Activated naive CD4-positive, alpha-beta T cell treated with anti-CD3 and anti-CD28 coated beads, Interleukin-2, amount 50 U/mL, for 24 hours (primary cell): Measurements from ENCODE around the gene ADAM8.
"Not testable (repeated sequence)": the region's sequence is repeated elsewhere in the genome, so short reads cannot be mapped to it uniquely, and the experiment has no call there.

ENCODE experiments used
- H3K27ac Mint-ChIP-seq: one replicate; pipeline ENCODE4 v1.8.0; 2021; ENCODE audit warnings: mild to moderate bottlenecking, mixed read lengths
- H3K27me3 Mint-ChIP-seq: one replicate; pipeline ENCODE4 v1.8.0; 2021; ENCODE audit warnings: mixed read lengths
- H3K36me3 Mint-ChIP-seq: one replicate; pipeline ENCODE4 v1.8.0; 2021; ENCODE audit warnings: mixed read lengths
- H3K4me1 Mint-ChIP-seq: one replicate; pipeline ENCODE4 v1.8.0; 2021; ENCODE audit warnings: mixed read lengths
- H3K4me3 Mint-ChIP-seq: one replicate; pipeline ENCODE4 v1.8.0; 2021; ENCODE audit warnings: mild to moderate bottlenecking, mixed read lengths
- H3K9me3 Mint-ChIP-seq: one replicate; pipeline ENCODE4 v1.8.0; 2021; ENCODE audit warnings: mixed read lengths

ADAM8 gene

DNA sequence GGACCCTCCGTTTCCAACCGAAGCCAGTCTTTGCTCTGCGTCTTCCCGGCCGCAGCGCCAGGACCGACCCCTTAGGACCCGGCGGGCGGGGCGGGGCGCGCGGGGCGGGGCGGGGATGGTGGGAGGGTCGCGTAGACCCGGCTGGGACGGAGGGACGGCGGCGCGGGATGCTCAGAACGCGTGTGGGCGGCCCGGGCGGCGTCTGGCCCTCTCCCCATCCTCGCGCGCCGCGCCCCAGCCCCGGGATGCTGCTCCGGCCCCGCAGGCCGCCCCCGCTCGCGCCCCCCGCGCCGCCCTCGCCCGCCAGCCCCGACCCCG lies 46.7 kb downstream of the ADAM8 start, which contains the start of gene UTF1:
UTF1 (plus strand) TSS at position 174 of the 318 bp plus-strand sequence; CDS start at position 246, 72 bp downstream.
- H3K9me3 Mint-ChIP-seq: no peaks in the 10 kb centered on the region
- no peaks in the 10 kb centered on the region for H3K36me3 Mint-ChIP-seq
- peaks cover 6% of the 10 kb centered on the region for H3K4me1 Mint-ChIP-seq
- no peak within 1 kb of the TSS for H3K27ac Mint-ChIP-seq
- H3K4me3 Mint-ChIP-seq: peak within 1 kb of the TSS; percentile 58
- H3K27me3 Mint-ChIP-seq: peaks cover 34% of the 10 kb centered on the region

DNA sequence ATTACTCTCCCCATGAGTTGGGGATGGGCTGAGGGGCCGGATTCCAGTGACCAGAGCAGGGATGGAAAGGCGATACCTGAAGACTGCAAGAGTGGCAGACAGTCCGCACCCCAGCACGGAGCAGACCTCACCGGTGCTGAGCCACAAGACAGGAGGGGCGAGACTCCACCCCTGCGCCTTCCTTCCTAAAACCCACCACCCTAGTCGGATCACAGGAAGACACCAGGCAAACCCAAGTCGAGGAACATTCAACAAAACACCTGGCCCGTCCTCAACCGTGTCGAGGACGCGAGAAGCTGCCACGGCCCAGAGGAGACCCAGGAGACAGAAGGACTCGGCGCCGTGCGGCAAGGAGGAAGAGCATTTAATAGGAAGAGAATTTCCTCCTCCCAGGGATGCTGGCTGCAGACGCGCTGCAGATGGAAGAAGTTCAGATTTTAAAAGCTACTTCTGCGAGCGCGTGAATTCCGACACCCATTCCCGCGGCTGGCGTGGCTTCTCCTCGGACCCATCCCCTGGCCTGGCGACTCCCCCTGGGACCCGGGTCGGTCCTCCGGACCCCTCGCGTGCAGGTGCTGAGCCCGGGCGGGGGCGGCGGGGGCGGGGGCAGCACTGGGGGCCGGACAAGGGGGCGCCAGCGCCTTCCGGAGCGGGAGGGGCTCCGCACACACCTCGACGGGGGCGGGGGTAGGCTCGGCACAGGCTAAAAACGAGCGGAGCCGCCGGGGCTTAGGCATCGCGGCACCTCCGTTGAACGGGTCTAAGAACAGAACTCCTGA lies 47.2 kb downstream of the ADAM8 start:
- Mint-ChIP-seq H3K27ac (no peak overlapping the region), H3K4me1 (peaks cover 6% of the 10 kb centered on the region), H3K9me3 (no peaks in the 10 kb centered on the region), H3K4me3 (peak overlapping the region; percentile 58), H3K36me3 (no peaks in the 10 kb centered on the region), H3K27me3 (peaks cover 34% of the 10 kb centered on the region)

DNA sequence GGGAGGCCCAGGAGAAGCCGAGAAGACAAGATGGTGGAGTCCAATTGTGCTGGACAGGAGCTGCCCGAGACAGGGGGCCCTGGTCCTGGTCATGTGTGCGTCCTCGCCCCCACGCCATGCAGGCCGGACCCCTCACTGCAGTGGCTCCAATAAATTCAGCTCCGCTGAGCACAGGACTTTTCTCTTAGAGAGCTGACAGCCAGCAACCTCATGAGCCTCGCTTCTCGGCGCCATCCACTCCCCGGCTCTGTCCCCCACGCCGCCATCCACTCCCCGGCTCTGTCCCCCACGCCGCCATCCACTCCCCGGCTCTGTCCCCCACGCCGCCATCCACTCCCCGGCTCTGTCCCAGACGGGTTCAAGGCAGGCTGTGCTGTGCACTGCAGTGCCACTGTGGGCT lies 49.4 kb downstream of the ADAM8 start:
- no peak overlapping the region for H3K4me3 Mint-ChIP-seq
- H3K36me3 Mint-ChIP-seq: no peaks in the 10 kb centered on the region
- H3K27me3 Mint-ChIP-seq: peaks cover 25% of the 10 kb centered on the region

DNA sequence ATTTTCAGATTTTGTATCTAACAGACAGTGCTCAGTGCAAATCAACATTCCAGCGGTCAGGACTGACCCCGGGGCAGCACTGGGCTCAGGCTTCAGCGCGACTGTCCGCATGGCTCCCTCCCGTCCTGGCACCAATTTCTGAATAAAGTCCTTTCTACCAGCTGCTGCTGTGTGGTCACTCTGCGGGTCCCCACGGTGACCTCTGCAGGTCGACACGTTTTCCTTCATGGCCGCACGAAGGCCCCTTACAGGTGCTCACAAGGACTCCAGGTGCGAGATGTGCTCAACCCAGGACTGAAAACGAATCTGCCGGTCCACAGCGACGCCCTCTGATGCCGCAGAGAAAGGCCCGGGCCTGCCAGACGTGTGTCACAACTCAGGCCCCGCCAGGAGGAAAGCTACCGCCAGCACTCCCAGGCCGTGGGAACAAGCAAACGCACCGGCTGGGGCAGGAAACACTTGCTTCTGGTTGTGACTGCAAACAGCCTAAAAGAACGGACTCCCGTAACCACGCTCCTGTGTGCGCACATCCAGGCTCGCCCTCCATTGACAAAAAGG lies 50.3 kb downstream of the ADAM8 start:
- Mint-ChIP-seq H3K27me3 (peaks cover 22% of the 10 kb centered on the region), H3K9me3 (no peaks in the 10 kb centered on the region), H3K36me3 (no peaks in the 10 kb centered on the region), H3K4me3 (no peak overlapping the region), H3K4me1 (peaks cover 6% of the 10 kb centered on the region), H3K27ac (no peak overlapping the region)

More for the DNA sequence above, 49.4 kb downstream of the ADAM8 start:
- Mint-ChIP-seq H3K9me3 (no peaks in the 10 kb centered on the region), H3K27ac (no peak overlapping the region), H3K4me1 (peaks cover 6% of the 10 kb centered on the region)

DNA sequence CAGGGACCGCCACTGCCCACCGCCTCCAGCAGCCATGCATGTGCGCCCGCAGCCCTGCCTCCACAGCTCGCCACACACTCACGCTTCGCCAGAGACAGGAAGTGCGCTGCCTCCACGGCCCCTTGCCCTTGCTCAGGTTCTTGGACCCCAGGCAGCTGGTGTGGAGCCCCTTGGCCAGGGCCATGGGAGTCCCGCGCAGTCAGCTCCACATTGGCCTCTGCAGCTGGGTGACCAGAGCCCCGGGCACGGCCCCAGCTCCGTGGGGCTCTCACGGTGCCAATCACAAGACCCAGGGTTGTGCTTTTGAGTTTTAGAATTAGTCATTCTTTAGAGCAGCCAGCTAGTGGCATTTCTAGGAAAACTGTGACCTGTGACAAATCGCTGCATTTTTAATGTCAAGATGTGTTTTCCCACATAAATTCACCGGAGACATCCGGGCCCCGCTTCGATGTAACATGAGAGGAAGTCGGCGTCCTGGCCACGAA lies 50.9 kb downstream of the ADAM8 start:
- peaks cover 6% of the 10 kb centered on the region for H3K4me1 Mint-ChIP-seq
- H3K27ac Mint-ChIP-seq: no peak overlapping the region
- H3K4me3 Mint-ChIP-seq: no peak overlapping the region
- H3K36me3 Mint-ChIP-seq: no peaks in the 10 kb centered on the region
- H3K27me3 Mint-ChIP-seq: peaks cover 25% of the 10 kb centered on the region
- no peaks in the 10 kb centered on the region for H3K9me3 Mint-ChIP-seq

DNA sequence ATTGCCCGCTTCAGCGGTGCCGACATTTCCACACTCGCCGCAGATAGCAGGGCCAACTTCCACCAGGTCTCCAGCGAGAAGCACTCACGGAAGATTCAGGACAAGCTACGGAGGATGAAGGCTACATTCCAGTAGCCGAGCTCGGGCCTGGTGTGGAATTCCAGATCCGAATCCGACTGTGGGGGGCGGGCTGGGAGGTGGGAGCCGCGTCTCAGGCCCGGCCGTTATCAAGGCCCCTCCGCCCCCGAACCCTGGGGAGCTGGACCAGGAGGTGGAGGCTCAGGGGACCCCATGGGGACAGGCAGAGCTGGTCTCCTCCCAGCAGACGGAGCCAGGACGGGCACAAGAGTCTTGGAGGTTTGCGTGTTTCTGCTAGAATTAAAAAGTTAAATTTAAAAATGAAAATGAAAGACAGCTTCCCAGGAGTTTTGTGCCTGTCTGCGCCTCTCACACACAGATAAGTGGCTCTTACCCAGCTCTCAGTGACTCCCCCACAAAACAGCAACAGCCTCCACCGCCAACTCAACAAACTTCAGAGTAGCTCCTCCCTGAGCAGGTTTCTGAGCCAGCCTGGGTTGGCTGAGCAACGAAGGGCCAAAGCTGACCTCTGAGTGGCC lies 51.8 kb downstream of the ADAM8 start:
- Mint-ChIP-seq H3K4me3 (no peak overlapping the region), H3K36me3 (no peaks in the 10 kb centered on the region), H3K4me1 (peaks cover 6% of the 10 kb centered on the region), H3K27me3 (peaks cover 25% of the 10 kb centered on the region), H3K9me3 (no peaks in the 10 kb centered on the region), H3K27ac (no peak overlapping the region)

DNA sequence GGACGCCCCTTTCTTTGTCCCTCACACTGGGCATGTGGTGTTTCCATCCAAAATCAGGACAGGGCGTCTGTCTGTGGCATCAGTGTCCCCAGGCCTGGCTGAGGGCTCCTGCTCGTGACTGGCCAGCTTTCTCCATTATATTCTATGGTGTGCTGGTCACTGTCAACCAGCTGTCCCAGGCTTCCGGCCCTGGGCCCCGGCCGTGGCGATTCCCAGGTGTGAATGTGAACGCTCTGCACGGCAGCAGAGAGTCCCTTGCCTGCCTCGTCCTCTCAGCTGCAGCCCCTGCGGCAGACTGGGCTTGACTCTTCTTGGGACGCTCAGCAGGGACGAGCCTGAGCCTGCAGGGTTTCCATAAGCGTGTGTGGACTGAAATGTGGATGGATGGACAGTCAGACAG lies 52.6 kb downstream of the ADAM8 start:
- H3K9me3 Mint-ChIP-seq: no peaks in the 10 kb centered on the region
- H3K36me3 Mint-ChIP-seq: no peaks in the 10 kb centered on the region
- no peak overlapping the region for H3K4me3 Mint-ChIP-seq
- peaks cover 21% of the 10 kb centered on the region for H3K27me3 Mint-ChIP-seq
- peaks cover 2% of the 10 kb centered on the region for H3K4me1 Mint-ChIP-seq
- H3K27ac Mint-ChIP-seq: no peak overlapping the region

DNA sequence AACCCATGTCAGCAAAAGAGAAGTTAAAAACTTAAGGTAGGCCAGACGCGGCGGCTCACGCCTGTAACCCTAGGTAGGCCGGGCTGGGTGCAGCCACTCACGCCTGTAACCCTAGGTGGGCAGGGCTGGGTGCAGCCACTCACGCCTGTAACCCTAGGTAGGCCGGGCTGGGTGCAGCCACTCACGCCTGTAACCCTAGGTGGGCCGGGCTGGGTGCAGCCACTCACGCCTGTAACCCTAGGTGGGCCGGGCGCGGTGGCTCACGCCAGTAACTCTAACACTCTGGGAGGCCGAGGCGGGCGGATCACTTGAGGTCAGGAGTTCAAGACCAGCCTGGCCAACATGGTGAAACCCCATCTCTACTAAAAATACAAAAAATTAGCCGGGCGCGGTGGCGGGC lies 54.9 kb downstream of the ADAM8 start:
- not testable (repeated sequence) for H3K4me3 Mint-ChIP-seq, H3K27ac Mint-ChIP-seq, H3K9me3 Mint-ChIP-seq, H3K4me1 Mint-ChIP-seq, H3K36me3 Mint-ChIP-seq
- peaks cover 10% of the 10 kb centered on the region for H3K27me3 Mint-ChIP-seq

DNA sequence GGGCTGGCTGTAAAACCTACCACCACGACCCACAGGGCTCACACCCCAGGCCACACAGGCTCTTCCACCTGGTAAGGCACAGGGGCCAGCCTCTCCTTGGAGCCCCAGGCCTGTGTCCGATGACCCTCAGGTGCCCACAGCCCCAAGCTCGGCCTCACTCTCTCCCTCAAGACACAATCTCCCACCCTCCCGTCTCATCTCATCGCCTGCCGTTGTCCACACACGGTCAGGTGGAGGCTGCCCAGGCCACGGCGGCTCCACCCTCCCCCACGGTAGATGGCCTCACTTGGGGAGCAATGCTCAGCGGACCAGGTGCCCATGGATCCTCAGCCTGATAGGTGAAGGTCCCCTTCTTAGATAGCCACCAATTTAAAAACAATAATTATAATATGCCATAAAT lies 55.3 kb downstream of the ADAM8 start:
- peaks cover 10% of the 10 kb centered on the region for H3K27me3 Mint-ChIP-seq
- H3K36me3 Mint-ChIP-seq: no peaks in the 10 kb centered on the region
- H3K4me1 Mint-ChIP-seq: no peaks in the 10 kb centered on the region
- no peak overlapping the region for H3K27ac Mint-ChIP-seq
- no peaks in the 10 kb centered on the region for H3K9me3 Mint-ChIP-seq
- H3K4me3 Mint-ChIP-seq: no peak overlapping the region

DNA sequence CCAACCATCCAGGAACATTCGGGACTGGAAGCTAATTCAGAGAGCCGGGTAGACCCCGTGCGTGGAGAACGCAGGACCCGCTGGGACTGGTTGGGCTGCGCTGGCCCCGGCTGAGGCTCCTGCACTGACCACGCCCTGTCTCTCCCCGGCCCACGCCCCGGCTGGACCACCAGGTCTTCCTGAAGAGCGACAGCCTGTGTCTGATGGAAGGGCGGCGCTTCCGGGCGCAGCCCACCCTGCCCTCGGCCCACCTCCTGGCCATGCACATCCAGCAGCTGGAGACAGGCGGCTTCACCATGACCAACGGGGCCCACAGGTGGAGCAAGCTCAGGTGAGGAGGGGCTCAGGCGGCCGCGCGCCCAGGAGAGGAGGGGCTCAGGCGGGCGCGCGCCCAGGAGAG lies 56.9 kb downstream of the ADAM8 start:
- Mint-ChIP-seq H3K27ac (no peak overlapping the region), H3K9me3 (no peaks in the 10 kb centered on the region), H3K4me3 (no peak overlapping the region), H3K4me1 (no peaks in the 10 kb centered on the region), H3K27me3 (peaks cover 6% of the 10 kb centered on the region), H3K36me3 (no peaks in the 10 kb centered on the region)

DNA sequence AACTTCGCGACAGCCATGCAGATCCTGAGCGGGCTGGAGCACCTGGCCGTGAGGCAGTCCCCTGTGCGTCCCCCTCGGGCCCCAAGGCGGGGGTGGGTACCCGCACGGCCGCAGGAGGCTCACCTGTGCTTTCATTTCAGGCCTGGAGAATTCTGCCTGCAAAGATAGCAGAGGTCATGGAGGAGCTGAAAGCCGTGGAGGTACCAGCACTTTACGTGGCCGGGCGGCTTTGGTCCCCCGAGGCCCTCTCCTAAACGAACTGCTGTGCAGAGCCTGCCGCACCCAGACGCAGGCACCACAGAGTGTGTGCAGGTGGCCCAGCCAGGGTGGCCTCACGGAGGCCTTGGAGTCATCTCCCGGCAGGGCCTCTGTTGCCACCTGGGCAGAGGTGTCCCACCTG lies 57.8 kb downstream of the ADAM8 start:
- H3K36me3 Mint-ChIP-seq: no peaks in the 10 kb centered on the region
- H3K4me1 Mint-ChIP-seq: no peaks in the 10 kb centered on the region
- no peak overlapping the region for H3K4me3 Mint-ChIP-seq
- H3K9me3 Mint-ChIP-seq: no peaks in the 10 kb centered on the region
- peaks cover 6% of the 10 kb centered on the region for H3K27me3 Mint-ChIP-seq
- no peak overlapping the region for H3K27ac Mint-ChIP-seq

DNA sequence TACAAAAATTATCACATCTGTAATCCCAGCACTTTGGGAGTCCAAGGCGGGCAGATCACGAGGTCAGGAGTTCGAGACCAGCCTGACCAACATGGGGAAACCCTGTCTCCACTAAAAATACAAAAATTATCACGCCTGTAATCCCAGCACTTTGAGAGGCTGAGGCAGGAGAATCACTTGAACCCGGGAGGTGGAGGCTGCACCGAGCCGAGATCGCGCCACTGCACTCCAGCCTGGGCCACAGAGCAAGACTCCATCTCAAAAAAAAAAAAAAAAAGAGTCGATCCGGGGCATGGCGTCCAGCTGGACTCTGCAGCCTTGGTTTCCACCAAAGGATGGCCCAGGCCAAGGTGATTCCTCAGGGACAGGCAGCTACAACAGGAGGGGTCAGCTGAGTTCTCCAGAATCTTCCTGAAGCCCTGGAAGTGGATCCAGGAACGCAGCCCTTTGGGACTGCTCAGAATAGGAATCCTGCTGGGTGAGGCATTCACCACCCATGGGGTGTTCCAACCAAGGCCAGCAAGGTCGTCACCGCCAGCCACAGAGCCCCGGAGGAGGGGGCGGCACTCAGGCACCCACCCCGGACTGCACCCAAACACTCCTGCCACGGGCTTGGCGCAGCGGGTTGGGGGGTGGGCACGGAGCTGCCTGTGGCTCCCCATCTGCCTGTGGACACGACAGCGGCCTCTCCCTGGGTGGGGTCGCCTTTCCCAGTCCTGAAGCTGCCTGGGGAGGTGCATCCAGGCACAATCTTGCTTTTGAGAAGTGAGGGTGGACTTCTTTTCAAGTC lies 58.7 kb downstream of the ADAM8 start:
- no peak overlapping the region for H3K4me3 Mint-ChIP-seq
- H3K9me3 Mint-ChIP-seq: no peaks in the 10 kb centered on the region
- no peak overlapping the region for H3K27ac Mint-ChIP-seq
- peaks cover 6% of the 10 kb centered on the region for H3K27me3 Mint-ChIP-seq
- no peaks in the 10 kb centered on the region for H3K36me3 Mint-ChIP-seq
- no peaks in the 10 kb centered on the region for H3K4me1 Mint-ChIP-seq

DNA sequence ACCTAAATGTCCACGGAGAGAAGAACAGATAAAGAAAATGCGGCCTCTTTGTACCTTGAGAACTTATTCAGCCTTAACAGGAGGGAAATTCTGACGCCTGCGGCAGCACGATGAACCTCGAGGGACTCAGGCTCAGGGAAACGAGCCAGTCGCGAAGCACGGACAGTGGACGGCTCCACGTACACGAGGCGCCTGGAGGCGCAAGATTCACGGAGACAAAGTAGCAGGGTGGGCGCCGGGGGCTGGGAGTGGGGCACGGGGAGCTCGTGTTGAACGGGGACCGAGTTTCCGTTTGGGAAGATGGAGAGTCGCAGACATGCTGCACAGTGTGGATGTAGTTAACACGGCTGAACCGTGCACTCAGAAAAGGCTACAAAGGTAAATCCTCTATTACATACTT lies 59.9 kb downstream of the ADAM8 start:
- H3K27me3 Mint-ChIP-seq: peaks cover 8% of the 10 kb centered on the region
- H3K9me3 Mint-ChIP-seq: no peaks in the 10 kb centered on the region
- H3K4me1 Mint-ChIP-seq: no peaks in the 10 kb centered on the region
- no peaks in the 10 kb centered on the region for H3K36me3 Mint-ChIP-seq
- no peak overlapping the region for H3K27ac Mint-ChIP-seq
- H3K4me3 Mint-ChIP-seq: no peak overlapping the region

DNA sequence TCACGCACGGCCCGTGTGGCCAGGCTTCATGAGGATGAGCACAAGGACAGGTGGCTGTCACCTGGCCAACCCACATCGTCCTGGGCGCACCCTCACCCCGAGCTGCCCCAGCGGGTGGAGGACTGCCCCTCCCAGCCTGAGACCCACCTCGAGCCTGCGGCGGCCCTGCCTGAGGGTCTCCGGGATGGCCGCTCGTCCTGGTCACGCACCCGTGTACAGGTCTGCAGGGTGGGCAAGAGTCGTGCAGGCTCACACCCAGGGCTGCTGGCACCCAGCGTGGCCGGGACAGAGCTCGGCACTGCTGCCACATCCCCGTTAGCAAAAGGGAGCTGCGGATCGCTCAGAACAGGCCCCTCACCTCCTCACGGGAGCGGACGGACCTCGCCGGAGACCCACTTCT lies 61.1 kb downstream of the ADAM8 start:
- peaks cover 2% of the 10 kb centered on the region for H3K27me3 Mint-ChIP-seq
- no peaks in the 10 kb centered on the region for H3K9me3 Mint-ChIP-seq
- H3K27ac Mint-ChIP-seq: no peak overlapping the region
- peaks cover 1% of the 10 kb centered on the region for H3K4me1 Mint-ChIP-seq
- no peaks in the 10 kb centered on the region for H3K36me3 Mint-ChIP-seq
- H3K4me3 Mint-ChIP-seq: no peak overlapping the region

DNA sequence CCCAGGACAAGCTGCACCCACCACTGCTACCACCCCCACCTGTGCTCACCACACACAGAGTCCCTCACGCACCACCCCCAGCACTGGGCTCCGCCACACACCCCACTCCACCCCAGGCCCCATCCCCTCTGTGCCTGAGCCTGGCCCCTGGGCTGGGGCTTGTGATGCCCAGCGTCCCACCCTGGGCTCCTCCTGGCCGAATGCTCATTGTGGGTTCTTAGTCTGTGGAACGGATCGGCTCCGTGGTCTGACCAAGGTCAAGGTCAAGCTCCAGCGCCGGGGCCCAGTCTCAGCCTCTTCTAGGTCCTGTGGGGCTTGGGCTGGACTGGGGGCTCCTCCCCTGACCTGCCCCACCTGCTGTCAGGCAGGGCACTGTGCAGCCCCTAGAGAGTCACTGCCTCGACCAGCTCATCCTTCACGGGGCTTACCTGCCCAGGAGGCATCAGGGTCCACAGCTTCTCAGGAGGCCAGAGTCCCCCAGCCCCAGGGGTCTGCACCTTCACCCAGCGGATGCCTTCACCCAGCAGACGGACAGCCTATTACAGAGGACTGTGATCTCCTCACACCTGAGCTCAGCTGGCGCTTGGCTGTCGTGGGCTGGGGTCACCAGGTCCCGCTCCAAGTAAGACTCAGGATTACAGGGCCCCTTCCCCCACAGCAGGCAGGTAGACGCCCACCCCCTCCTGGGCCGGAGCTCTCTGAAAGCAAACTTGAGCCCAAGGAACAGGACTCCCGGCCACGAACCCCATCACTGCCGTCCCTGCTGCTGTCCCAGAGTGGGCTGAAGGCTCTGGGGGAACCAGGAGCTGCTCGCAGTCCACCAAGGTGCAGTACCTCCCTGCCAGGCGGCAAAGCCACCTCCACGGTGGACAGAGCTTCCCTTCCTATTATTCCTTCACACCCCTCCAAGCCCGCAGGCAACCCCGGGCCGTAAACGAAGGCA lies 61.9 kb downstream of the ADAM8 start:
- Mint-ChIP-seq H3K36me3 (no peaks in the 10 kb centered on the region), H3K27ac (no peak overlapping the region), H3K9me3 (no peaks in the 10 kb centered on the region), H3K4me1 (peaks cover 4% of the 10 kb centered on the region), H3K27me3 (peaks cover 2% of the 10 kb centered on the region), H3K4me3 (no peak overlapping the region)
